GM18517 (cell line): ENCODE data around the gene ST6GALNAC1.

Experiments used
- ATAC-seq: cut with Tn5 transposase; IDR thresholded peaks from one replicate; pipeline ENCODE4 v1.9.1; 2021; ENCODE audit warnings: mild to moderate bottlenecking, moderate library complexity; ENCODE audit not compliant: unreplicated experiment

ST6GALNAC1 gene

DNA sequence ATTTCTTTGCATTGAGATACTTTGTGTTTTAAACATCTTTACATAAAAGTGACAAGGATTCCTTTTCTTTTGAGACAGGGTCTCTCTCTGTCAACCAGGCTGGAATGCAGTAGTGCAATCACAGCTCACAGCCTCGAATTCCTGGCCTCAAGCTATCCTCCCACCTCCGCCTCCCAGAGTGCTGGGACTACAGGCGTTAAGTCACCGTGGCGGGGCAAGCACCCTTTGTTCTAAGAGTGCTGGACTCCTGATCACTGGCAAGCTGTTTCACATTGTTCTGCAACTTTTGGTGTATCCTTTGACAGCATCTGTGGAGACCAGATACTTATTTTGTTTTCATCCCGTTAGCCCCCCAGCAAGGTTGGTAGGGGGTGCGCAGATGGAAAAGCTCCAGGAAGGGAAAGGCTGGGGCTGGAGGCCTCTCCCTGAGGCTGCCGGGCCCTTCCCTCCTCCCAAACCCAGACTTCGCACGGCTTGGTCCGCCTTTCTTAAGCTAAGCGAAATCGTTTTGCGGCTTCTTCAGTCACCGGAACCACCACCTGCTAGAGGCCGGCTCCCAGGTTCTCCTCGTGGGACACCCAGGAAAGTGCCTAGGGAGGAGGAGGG is 59.0 kb downstream of the ST6GALNAC1 start:
- no peak for ATAC-seq

DNA sequence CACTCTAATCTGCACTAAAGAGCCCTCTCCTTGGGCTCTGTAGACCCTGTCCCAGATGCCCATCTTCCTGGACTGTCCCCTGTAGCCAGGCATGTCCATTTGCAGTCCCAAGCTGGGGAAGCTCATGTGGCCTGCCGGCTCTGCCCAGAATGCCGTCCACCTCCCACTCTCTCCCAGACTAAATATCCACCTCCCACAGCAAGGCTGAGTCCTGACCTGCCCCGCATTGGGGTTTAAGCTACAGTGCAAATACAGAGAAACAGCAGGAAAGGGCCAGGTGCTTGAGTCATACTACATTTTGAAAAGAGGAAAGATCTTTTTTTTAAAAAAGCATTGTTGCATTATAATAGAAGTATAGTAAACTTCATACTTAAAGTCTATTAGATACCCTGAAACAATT is 60.9 kb downstream of the ST6GALNAC1 start:
- ATAC-seq, result no peak

DNA sequence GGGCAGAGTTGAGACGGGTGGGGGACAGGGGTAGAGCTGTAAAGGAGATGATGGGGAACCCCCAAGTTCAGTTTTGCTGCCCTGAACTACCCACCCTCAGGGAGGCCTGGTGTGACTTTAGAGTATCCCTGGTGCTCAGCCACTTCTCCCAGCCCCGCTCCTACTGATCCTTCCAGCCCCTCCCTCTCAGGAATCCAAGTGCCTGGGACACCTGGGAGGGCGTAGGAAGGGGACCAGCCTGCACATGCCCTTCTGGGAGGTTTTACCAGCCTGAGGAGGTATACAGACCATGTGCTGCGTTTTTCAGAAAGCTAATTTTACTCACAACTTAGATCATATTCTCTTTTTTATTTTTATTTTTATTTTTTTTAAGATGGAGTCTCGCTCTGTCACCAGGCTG is 62.0 kb downstream of the ST6GALNAC1 start:
- no peak for ATAC-seq

DNA sequence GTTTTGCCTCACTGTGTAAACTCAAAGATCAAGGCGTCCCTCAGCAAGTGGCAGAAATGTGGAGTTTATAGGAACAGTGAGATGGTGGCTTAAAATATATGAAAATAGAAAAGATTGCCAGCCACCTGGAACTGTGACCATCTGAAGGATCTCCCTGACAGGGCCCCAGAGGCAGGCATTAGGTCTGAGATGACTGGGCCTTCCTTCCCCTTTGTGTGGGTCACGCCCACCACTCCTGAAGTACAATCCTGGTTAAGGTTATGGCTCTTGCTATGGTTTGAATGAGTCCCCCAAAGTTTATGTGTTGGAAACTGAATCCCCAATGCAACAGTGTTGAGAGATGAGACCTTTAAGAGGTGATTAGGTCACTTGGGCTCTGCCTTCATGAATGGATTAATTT is 64.3 kb downstream of the ST6GALNAC1 start:
- ATAC-seq, result no peak

DNA sequence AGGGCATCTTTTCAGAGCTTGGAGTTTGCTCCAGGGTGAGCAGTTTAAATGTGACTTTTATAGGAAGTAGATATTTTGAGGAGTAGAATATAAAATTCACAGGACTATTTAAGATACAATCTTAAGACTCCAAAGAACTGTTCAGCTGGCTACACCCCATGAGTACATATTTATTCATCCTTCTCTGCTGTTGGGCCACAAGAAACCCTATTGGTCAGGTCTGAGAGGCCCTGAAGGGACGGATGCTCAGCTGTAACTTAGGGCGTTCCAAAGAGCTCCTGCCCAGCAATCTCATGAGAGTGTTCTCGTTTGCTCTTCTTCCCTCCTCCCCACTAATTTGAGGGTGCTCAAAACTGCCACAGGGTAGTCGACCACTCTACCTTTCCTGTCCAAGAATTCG is 65.2 kb downstream of the ST6GALNAC1 start:
- ATAC-seq, result no peak

DNA sequence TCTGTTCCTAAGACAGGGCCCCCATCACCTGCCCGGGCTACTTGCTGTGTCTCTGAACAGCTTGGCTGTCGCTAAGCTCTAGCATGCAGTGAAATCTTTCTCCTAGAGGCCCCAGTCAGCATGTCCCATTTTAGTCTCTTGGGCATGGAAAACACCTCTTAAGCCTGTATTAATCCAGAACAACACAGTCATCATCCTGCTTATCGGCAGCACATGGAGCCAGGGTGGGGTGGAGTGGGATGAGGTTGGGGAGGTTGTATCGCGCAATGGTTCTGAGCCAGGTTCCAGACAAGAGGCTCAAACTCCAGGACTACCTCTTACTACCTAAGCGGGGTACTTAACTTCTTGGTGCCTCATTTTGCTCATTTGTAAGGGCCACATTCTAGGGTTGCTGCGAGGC is 65.7 kb downstream of the ST6GALNAC1 start:
- no peak for ATAC-seq

DNA sequence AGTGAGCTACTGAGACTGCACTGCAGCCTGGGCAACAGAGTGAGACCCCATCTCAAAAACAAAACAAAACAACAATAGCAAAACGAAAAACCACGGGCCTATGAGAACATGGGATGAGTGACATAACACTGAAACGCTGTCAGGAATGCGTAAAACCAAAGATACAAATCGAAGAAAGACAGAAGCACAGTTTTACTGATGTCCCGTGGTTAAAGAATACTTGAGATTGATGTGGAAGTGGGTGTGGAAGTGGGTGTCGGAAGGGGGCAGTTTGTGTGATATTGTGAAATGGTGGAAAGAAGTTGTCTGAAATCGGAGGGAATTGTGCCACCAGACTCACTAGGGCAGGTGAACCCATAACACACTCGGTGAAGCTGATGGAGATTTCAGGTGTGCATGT is 67.4 kb downstream of the ST6GALNAC1 start:
- no peak for ATAC-seq

DNA sequence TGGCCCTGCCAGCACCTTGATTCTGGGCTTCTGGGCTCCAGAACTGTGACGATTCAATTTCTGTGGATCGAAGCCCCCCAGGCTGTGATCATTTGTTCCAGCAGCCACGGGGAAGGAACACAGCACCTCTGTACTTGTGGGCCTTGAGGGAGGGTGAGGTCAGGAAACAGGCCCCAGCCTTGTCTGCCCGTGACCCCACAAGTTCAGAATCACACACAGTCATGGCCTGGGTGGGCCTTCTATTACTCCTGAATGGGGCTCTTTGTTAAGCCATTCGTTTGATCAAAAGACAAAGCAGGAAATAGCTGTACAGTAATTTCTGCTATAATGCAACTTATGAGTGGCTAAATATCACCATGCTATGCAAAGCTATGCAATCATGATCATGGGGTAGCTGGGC is 68.0 kb downstream of the ST6GALNAC1 start:
- no peak for ATAC-seq
